Parietal lobe (tissue), 1 donor: Measurements from ENCODE around the gene SFTPD. TPM values are rescaled to one million over a fixed set of nuclear protein-coding genes. Genes with fewer than 3 reads are reported as not detected.

Experiments
- total RNA-seq: library from RNA; depleted of rRNA; stranded (reverse); fragments of >200 nt; gene quantifications from one replicate; pipeline ENCODE4 v1.2.3, GENCODE V29; 2014

The SFTPD gene
- total RNA-seq: 0.94 TPM

DNA sequence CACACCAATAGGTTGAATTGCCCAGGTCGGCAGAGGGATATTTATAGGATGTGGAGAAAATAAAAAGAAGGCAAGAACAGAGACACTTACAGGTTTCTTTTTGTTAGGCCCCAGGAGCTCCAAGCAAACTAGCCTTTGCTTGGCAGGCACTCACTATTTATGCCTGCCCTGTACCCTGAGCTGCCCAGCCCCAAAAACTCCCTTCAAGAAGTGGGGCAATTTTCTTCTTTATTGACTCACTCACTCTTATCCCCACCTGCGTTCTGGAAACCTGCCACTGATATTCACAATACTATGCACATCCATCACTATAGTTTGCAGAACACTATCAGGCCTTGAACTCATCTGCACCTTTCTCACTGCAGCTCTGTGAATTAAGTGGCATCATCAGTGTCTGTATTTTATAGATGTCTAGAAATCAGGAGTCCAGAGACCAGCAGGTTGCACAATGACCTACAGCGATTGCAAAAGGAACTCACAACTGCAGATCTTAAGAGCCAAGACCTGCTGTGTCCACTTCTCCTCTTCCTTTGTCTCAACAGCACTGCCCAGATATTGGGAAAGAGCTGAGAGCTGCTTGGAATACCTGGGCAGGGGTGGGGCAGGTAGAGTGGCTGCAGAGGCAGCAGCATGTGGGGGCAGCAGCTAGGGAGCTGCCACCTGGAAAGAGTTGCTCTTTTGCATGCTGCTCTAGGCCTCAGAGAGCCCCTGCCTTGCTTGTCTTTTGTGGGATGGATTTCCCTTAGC lies at the start of gene SFTPD:
Gene SFTPD (minus strand): TSS at position 130 of the 747 bp plus-strand sequence. CDS start 2,446 bp downstream, outside the sequence.

Other genes starting within 250 kb of the SFTPD start
- 2.8 TPM for gene NUTM2B, start 245.9 kb downstream of the SFTPD start, total RNA-seq
- 0.31 TPM for gene NUTM2E, start 122.4 kb downstream of the SFTPD start, total RNA-seq
- gene TMEM254, start 129.6 kb upstream of the SFTPD start, total RNA-seq: 10.6 TPM
- 1.3 TPM for gene PLAC9, start 183.6 kb upstream of the SFTPD start, total RNA-seq